H1 (cell line): ENCODE data around the gene MACROD2.

Source experiments
- CTCF ChIP-seq, 3 experiments: IDR thresholded peaks; 1 replicate in 2 of 3; 2 replicates in 1 of 3; pipeline versions ENCODE4 v1.5.1 to v1.6.1; 2011; ENCODE audit warnings: low read length in 3 of 3, mild to moderate bottlenecking in 3 of 3, inconsistent platforms in 2 of 3, low read depth in 1 of 3, moderate library complexity in 1 of 3; ENCODE audit not compliant: insufficient read depth in 1 of 3; ENCODE audit errors: control extremely low read depth in 1 of 3
- EGR1 ChIP-seq: IDR thresholded peaks from 2 replicates; pipeline ENCODE4 v1.6.1; 2011; ENCODE audit warnings: low read depth, low read length, borderline replicate concordance
- GTF2F1 ChIP-seq: IDR thresholded peaks from 2 replicates; pipeline ENCODE4 v1.6.1; 2012; ENCODE audit warnings: low read depth, low read length, improper control_type of control experiment, borderline replicate concordance
- NRF1 ChIP-seq: IDR thresholded peaks from 2 replicates; pipeline ENCODE4 v1.6.1; 2011; ENCODE audit warnings: mild to moderate bottlenecking, low read depth, low read length, improper control_type of control experiment
- POLR2AphosphoS5 ChIP-seq: IDR thresholded peaks from 2 replicates; pipeline ENCODE4 v1.6.1; 2011; ENCODE audit warnings: low read depth, low read length
- RAD21 ChIP-seq, 2 experiments: IDR thresholded peaks in 1 of 2; conservative IDR thresholded peaks in 1 of 2; 2 replicates each; pipeline ENCODE4 v1.6.1; 2011; ENCODE audit warnings: low read depth in 2 of 2, low read length in 2 of 2, improper control_type of control experiment in 1 of 2, inconsistent platforms in 1 of 2, mild to moderate bottlenecking in 1 of 2, moderate library complexity in 1 of 2
- SAP30 ChIP-seq: fragments of 300-600 bp; sonication (generic); IDR thresholded peaks from 2 replicates; pipeline ENCODE4 v1.7.1; 2012; ENCODE audit warnings: low read length, moderate library complexity, mild to moderate bottlenecking, inconsistent platforms; ENCODE audit not compliant: insufficient read depth, insufficient replicate concordance

- TF ChIP-seq GTF2F1 = no peak
- TF ChIP-seq SAP30 = no peak
- TF ChIP-seq POLR2AphosphoS5 = no peak
- TF ChIP-seq CTCF (IDR thresholded peaks at IDR 0.05; ENCODE audit: control extremely low read depth in 1 of 3, insufficient read depth in 1 of 3, low read depth in 1 of 3, low read length in 3 of 3) = no peak
- TF ChIP-seq EGR1 = no peak
- no peak for TF ChIP-seq NRF1
- no peak for TF ChIP-seq RAD21 (IDR thresholded peaks at IDR 0.05 in 1 of 2, conservative IDR thresholded peaks at IDR 0.05 in 1 of 2; ENCODE audit: low read depth in 2 of 2, low read length in 2 of 2)
Measured at GRCh38 chr20:15292405-15292804, 1297.1 kb downstream of the MACROD2 start.
